ENCODE results near the gene TGFBR3. TPM values are rescaled to one million over a fixed set of nuclear protein-coding genes. Genes with fewer than 3 reads are reported as not detected.

Gene TGFBR3
- total RNA-seq, 1 experiment from 2014 or later, result 2.4 TPM

DNA sequence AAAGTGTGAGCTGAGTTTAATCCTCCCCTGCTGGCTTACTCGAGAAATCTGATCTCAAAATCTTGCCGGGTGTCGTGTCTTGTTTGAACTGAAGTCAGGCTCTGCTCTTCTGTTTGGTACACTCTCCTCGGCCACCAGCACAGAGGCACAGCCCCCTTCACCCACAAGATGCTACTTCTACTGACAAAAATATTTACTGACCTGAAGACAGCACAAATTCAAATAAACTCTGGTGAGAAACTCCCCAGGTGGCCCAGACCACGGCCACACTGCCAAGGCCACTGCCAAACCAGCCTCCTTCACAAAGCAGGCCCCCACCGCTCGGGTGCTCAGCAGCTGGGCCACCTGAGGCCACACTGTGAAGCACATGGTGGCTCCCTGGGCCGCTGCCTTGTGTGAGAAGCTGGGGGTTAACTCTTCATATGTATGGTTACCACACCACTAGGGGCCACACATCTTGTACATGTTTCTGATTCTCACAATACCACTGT, 80.6 kb downstream of the TGFBR3 start:
- no peak overlapping the region for H3K4me3 Mint-ChIP-seq
- H3K4me2 ChIP-seq (ENCODE audit: insufficient read depth, insufficient read length, low read length), result no peak overlapping the region
- no peak overlapping the region for H4K5ac ChIP-seq (ENCODE audit: insufficient read length, low read depth, low read length)
- H3K23ac ChIP-seq (ENCODE audit: insufficient read length, low read depth, low read length), result no peak overlapping the region
- no peaks in the 10 kb centered on the region; a peak in 1 of 7 replicates for H3K36me3 Mint-ChIP-seq (ENCODE audit: insufficient read depth in 1 of 3, low read depth in 3 of 3)
- no peak overlapping the region for H3K27ac ChIP-seq (ENCODE audit: insufficient read length, low read depth, low read length)
- no peak overlapping the region for H2BK12ac ChIP-seq (ENCODE audit: insufficient read length, low read depth, low read length)
- H3T11ph ChIP-seq (ENCODE audit: low read length), result no peak overlapping the region
- H4K20me1 ChIP-seq (ENCODE audit: control insufficient read depth, insufficient read depth, insufficient read length), result no peaks in the 10 kb centered on the region
- H3K23me2 ChIP-seq (ENCODE audit: insufficient read length, low read depth, low read length, poor library complexity, severe bottlenecking), result no peaks in the 10 kb centered on the region
- no CpG with 5 or more reads among the region's 8 CpGs for WGBS (ENCODE audit: extremely low coverage, insufficient read length, low lambda C conversion rate)
- H4K91ac ChIP-seq (ENCODE audit: insufficient read length, low read depth, low read length), result no peak overlapping the region
- H3K9me3 Mint-ChIP-seq, result no peaks in the 10 kb centered on the region
- H3K79me1 ChIP-seq (ENCODE audit: insufficient read depth, low read depth, low read length, poor library complexity, severe bottlenecking), result no peaks in the 10 kb centered on the region
- H4K8ac ChIP-seq (replicated peaks; ENCODE audit: insufficient read length, low read depth, low read length), result no peak overlapping the region
- no peaks in the 10 kb centered on the region for H3K79me2 ChIP-seq (ENCODE audit: insufficient read depth, low read length)
- H2AK5ac ChIP-seq (ENCODE audit: insufficient read length, low read length), result no peak overlapping the region
- H3K9ac ChIP-seq (ENCODE audit: extremely low read depth, insufficient read length, low read length), result no peak overlapping the region
- no peaks in the 10 kb centered on the region for H3K9me3 ChIP-seq (ENCODE audit: control insufficient read depth, low read depth, low read length)
- no peak overlapping the region for H3K14ac ChIP-seq (ENCODE audit: insufficient read depth, low read length)
- DNase-seq, result no peak
- H3K4ac ChIP-seq (ENCODE audit: low read depth, low read length), result no peak overlapping the region
- no peak overlapping the region for H3K18ac ChIP-seq (ENCODE audit: insufficient read length, low read depth, low read length)
- TF ChIP-seq, protein P1, sequence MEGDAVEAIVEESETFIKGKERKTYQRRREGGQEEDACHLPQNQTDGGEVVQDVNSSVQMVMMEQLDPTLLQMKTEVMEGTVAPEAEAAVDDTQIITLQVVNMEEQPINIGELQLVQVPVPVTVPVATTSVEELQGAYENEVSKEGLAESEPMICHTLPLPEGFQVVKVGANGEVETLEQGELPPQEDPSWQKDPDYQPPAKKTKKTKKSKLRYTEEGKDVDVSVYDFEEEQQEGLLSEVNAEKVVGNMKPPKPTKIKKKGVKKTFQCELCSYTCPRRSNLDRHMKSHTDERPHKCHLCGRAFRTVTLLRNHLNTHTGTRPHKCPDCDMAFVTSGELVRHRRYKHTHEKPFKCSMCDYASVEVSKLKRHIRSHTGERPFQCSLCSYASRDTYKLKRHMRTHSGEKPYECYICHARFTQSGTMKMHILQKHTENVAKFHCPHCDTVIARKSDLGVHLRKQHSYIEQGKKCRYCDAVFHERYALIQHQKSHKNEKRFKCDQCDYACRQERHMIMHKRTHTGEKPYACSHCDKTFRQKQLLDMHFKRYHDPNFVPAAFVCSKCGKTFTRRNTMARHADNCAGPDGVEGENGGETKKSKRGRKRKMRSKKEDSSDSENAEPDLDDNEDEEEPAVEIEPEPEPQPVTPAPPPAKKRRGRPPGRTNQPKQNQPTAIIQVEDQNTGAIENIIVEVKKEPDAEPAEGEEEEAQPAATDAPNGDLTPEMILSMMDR (conservative IDR thresholded peaks at IDR 0.05), result no peak
- H3K27ac Mint-ChIP-seq, result peak overlapping the region in 1 of 3 experiments; percentile 77; a peak in 1 of 7 replicates
- H2BK120ac ChIP-seq (ENCODE audit: low read depth, low read length, poor library complexity, severe bottlenecking), result no peak overlapping the region
- H2BK15ac ChIP-seq (ENCODE audit: low read depth, low read length), result no peak overlapping the region
- no peak overlapping the region for H2AFZ ChIP-seq (ENCODE audit: low read length)
- H3K27me3 Mint-ChIP-seq (ENCODE audit: low read depth), result no peaks in the 10 kb centered on the region; the same call in 1 of the 2 replicates
- peaks cover 19 to 23% of the 10 kb centered on the region in 2 experiments for H3K4me1 Mint-ChIP-seq
- no peaks in the 10 kb centered on the region; the same call in 1 of the 2 replicates for H3K4me1 ChIP-seq (ENCODE audit: insufficient read depth, low read length)
- H2BK20ac ChIP-seq (ENCODE audit: low read depth, low read length, poor library complexity, severe bottlenecking), result no peak overlapping the region
- H3K56ac ChIP-seq (ENCODE audit: insufficient read length, low read depth, low read length), result no peak overlapping the region
- H2BK5ac ChIP-seq (ENCODE audit: insufficient read length, low read length), result no peak overlapping the region
- H3K27me3 ChIP-seq (ENCODE audit: insufficient read depth, low read length), result no peaks in the 10 kb centered on the region
